Ovary (tissue), 1 donor: Measurements from ENCODE around the gene UFD1.

Experiments used
- EP300 ChIP-seq: sonication (generic); formaldehyde crosslinking; IDR thresholded peaks from one replicate; pipeline ENCODE4 v1.6.1; 2017; ENCODE audit warnings: antibody characterized with exemption
- POLR2A ChIP-seq: fragments of 450-650 bp; IDR thresholded peaks from one replicate; pipeline ENCODE4 v1.6.1; 2017; ENCODE audit warnings: antibody characterized with exemption, mild to moderate bottlenecking, moderate library complexity

DNA sequence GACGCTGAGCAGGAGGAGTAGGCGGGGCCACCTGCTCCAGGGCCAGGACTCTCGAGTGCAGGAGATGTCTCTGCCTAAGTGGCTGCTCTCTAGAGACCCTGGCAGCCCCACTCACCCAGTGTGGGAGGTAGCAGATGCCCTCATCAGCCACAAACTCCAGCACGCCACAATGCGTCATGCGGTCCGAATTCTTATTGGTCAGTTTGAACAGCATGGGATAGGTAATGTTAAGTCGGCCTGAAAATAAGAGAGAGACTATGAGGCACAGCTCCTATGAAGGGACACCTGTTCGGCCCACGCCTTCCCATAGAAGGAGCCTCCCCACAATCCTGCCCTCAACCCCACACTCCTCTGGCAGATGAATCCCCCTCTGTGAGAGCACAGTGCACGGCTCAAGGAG, 7.4 kb downstream of the UFD1 start:
- TF ChIP-seq POLR2A (no peak), EP300 (no peak)
